NCI-H187 (cell line): ENCODE results near the gene ADPRH.

ENCODE experiments used
- DNase-seq, 2 experiments: peaks; one replicate each; lab custom pipeline; 2025; lab: John Stamatoyannopoulos, UW

The ADPRH gene

DNA sequence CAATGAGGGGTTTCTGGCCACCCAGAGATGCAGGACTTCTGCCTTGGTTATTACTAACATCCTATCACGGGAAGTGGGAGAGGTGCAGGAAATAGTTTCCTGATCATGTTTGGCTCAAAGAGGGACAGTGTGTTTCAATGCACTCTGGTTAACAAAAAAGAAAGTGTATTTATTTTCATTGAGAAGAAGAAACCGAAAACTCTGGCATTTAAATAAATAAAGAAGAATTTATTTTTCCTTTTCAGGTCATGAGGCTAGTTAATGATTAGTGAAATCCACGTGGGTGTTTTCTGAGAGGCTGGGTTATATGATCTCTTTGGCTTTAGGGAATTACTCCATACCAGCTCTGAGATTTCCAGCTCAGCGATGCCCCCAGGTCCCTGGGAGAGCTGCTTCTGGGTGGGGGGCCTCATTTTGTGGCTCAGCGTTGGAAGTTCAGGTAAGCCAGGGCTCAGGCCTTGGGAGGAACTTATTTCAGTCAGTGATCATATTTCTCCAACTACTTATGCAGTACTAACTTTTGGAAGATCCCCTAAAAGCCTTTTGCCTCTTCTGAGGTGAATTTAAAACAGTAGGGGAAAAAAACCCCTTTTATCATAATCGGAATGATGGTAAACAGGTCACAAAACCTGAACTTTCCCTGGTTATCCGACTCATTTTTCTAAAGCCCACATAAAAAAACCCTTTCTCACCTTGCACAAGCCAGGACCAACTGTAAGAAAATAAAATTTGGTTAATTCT, 18.4 kb downstream of the ADPRH start, which contains the start of gene PLA1A:
Gene PLA1A, plus strand, starts transcription at position 338 of the 741 bp plus-strand sequence. Its CDS starts 29 bp downstream, at position 367.
- no peak for DNase-seq

DNA sequence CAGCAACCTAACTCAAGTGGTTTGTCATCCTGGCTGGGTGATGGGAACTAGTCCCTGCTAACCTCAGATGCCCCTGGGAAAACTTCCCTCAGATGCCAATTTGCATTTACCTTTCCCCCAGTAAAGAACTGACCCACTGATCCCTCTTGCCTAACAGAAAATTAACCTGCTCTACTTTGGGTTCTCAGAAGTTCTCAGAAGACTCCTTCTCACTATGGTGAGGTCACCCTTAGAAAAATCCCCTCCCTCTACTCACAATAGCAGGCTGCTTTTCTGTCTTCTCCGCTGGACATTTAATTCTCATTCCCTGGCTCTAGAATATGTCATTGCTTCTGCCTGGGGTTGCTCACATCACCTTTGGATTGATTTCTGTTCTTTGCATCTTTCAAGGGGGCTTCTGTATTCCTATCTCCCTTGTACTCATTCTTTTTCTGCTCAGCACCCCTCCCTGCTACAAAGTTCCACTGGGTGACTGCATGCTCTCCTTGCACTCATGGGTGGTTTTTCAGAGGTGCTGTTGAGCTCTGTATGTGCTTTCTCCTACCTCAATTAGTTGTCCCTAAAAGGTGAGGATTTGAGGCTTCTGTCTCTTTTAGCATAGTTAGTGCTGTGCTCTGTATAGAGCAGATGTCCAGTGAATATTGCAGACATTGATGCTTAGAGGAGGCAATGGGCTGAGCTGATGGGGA, 19.3 kb downstream of the ADPRH start:
- no peak for DNase-seq

DNA sequence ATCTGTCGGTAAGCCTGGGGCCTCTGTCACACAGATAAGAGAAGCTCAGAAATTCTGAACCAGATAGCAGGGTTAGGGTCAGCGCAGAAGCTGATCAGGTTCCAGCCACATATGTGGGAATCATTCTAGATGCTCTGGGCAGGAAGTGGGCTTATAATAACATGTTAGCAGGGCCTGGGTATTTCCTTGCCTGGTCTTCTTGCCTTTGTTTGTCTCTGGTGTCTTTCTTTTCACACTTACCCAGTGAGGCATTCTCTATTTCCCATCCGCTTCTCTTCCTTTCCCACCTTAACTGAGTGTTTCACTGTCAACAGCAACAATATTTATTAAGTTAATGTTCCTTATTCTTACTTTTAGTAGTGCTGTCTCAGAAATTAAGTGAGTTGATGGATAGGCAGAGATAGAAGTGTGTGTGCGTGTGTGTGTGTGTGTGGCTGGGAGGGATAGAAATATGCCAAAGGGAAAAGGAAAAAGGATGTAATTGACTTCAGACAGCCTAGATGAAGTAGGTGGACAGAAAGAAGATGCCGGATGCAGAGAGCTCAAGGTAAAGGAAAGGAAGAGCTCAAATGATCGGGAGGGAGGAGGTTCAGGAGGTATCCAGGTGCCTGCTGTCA, 20.4 kb downstream of the ADPRH start:
- DNase-seq, result no peak

DNA sequence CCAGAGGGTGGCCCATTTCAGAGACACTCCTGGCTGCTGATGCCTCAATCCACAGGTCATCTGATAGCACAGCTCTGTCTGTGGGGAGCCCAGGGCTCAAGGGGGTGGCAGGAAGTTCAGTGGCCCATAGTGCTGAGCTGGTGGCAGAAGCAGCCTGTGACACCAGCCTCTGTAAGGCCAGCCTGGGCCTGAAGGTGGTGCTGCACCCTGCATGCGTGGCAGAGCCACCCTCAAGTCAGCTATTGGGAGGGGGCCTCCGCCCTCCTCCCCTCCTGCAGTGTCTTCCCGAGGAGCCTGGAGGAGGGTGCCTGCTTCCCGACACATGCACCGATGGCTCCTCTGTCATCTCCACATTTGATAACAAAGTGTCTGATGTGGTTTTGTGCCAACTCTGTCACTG, 21.4 kb downstream of the ADPRH start:
- DNase-seq, result no peak

DNA sequence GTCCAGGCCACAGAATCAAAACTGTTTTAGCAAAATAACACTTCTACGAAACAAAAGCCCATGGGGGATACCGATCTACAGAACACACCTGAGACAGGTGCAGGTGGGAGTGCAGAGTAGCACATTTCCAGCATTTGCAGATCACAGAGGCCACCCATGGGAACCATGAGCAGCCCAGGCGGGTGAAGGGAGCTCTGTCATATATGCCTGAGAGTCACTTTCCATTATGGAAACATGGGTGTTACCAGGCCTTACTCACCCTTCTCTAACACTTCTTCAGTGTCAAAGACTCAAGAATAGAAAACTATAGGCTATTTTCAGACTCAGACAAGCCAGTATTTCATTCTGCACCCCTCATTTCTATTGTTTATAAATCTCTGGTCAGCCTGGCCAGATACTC, 21.9 kb downstream of the ADPRH start:
- no peak for DNase-seq

DNA sequence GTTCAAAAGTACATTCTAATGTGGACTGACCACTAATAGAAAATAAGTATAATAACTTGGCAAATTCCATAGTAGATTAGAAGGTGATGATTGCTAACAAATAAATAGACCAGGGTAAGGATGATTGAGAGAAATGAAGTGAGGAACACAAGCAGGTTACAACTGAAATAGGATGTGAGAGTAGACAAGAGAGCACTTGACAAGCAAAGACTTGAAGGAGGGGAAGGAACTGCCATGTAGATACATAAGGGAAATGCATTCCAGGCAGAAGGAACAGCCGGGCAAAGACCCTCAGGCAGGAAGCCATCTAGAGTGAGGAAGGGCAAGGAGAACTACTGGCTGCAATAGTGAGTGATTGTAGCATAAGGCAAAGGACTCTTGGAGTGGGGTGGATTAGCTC, 23.4 kb downstream of the ADPRH start:
- DNase-seq, result no peak

DNA sequence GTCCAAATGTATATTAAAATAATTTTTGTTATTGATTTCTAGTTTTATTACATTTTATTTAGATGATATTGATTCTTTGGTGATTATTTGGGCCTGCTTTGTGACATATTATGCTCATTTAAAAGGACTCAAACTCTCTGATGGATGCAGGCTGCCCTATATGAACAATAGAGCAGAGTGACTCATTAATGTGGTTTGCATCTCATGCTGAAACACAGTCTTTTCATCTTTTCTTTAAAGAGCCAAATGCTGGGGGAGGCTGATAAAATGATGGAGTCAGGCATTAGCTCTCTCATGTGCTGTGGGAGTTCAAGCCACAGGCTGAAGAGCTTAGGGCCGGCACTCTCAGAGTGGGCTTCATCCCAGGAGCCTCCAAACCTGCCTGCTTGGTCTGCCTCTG, 25.6 kb downstream of the ADPRH start:
- DNase-seq, result no peak

DNA sequence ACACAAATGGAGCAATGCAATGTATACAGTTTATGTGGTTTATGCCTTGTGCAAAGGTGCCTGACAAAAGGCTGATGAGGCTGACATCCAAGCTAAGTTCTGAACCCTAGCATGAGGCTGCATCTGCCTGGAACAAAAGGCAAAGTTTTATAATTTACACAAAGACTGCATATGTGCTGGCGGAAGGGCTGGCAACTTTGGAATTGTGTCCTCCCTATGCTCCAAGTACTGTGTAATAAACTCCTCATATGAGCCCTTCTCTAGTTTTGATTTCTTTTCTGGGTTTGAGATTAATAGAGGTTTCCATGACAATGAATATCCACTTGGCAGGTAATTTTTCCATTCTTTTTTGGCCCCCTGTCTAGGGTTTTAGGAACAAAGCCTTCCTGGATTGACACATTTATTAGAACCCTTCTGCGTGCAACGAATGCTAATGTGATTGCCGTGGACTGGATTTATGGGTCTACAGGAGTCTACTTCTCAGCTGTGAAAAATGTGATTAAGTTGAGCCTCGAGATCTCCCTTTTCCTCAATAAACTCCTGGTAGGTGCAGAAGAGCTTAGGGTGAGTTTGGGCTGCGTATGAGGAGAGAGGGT, 29.2 kb downstream of the ADPRH start:
- DNase-seq, result no peak

DNA sequence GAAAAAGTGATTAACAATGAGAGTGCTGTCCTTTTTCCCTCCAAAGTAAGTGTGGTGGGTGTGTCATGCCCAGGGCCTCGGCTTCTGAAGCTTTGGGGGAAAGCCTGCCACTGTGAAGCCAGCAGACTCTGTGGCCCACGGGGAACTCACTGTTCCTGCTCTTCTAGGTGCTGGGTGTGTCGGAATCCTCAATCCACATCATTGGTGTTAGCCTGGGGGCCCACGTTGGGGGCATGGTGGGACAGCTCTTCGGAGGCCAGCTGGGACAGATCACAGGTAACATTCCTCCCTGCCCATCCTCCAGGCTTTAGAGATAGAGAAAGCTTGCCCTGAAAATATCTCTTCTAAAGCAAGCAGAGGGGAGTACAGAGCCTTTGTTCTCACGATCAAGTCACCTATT, 30.0 kb downstream of the ADPRH start:
- no peak for DNase-seq

DNA sequence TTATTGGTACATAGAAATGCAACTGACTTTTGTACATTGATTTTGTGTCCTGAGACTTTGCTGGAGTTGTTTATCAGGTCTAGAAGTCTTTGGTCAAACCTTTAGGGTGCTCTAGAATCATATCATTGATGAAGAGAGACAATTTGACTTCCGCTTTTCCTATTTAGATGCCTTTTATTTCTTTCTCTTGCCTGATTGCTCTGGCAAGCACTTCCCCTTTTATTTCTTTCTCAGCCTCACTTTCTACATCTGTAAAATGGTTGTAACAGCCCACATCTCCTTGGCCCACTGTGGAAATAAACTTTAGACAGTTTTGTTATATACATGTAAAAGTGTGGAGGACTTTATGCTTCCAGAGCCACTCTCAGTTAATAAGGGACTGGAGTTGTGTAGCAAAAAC, 32.4 kb downstream of the ADPRH start:
- no peak for DNase-seq

DNA sequence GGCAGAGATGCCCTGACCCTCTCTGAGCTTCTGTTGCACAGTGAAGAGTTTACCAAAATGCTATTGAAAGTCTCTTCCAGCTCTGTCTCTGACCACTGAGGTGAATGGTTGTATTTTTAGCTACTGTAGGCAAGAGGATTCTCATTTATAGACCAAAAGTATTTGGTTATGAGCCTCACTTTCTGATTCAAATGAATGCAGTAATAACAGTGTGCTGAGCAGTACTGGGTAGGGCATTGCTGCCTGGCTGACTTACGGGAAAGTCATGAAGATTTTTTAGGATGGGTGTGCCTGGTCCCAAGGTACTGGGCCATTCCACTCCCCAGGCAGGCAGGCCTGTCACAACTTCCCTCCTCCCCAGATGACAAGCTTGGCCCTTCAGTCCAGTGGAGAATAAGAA, 33.9 kb downstream of the ADPRH start:
- no peak for DNase-seq

DNA sequence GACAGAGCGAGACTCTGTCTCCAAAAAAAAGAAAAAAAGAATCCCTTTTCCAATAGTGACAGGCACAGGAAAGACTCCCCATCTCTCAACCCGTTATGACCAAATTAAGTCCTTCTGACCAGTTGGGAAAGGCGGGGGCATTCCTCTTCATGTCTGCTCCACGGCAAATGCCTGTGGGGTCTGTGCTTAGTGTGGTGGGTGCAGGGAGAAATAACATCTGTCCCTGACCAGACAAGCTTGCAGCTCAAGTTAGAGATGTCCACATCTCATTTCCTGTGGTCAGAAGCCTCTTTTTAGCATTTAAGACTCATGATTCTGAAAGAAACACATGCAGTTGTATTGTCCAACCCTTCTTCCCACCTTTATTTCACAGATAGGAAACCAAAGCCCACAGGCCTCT, 34.6 kb downstream of the ADPRH start:
- DNase-seq, result no peak

DNA sequence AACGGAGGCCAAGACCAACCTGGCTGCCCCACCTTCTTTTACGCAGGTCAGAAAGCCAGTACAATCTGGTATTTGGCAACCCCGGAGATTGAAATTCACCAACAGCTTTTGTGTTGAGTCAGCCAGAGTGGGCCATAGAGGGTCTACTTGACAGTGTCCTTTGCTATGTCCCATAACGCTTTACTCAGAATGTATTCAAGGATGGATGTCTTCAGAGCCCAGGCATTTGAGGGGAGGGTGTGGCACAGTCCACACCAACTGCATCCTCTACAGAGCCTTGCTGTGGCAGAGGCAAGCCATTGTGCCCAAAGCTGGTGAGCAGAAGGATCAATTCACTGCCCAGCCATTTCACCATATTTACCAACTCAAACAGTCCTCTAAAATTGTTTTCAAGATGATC, 36.8 kb downstream of the ADPRH start:
- DNase-seq, result no peak

DNA sequence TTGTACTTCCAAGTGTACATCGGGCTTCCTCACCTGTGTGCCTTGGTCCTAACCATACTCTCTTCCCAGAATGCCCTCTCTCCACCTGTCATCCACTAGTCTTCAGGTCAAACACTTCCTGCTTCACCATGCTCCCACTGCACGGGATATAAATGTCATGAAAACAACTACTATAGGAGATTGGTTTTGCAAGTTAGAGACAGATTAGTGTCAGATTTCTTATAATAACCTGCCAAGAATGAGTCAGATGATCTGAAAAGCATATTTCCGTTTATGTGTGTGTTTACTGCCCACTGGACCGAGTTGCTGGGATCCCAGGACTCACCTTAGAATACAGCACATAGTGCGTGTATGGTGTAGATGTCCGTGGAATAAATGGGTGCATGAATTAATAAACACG, 39.8 kb downstream of the ADPRH start:
- no peak for DNase-seq

DNA sequence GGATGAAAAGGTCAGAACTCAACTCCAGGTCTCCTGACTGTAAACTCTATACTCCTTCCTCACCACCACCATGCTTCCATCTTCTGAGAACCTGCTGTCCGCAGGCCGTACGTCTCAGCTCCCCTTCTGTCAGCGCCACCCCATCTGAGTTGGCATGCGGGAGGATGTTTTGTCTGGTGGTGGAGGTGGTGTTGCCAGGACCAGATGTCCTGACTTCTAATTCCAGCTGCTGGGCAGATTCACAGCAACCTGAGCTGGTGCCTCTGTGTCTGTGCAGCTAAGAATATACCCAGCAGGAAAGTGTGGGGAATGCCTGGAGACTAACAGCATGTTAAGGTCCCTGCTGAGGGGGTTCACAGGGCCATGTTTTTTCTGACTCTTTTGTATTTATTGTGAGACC, 41.6 kb downstream of the ADPRH start:
- DNase-seq, result no peak

DNA sequence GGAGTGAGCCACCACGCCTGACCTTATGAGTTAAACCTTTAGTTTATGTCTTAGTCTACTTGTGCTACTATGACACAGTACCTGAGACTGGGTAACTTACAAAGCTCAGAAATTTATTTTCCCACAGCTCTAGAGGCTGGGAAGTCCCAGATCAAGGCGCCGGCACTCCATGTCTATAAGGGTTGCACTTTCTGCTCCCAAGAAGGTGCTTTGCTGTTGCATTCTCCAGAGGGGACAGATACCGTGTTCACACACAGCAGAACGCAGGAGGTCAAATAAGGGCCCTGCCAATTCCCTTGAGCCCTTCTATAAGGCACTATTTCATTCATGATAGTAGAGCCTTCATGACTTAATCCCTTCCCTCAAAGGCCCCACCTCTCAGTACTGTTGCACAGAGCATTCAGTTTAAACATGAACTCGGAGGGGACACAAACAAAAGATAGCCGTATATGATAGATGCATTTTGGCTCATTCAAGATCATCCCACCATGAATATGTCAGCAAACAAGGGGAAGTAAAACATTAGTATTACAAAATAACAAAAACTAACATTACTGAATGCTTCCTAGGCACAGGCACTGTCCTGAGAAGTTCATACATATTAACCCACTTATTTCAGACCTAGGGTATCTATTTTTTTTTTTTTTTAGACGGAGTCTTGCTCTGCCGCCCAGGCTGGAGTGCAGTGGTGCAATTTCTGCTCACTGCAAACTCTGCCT, 44.9 kb downstream of the ADPRH start:
- DNase-seq, result no peak

DNA sequence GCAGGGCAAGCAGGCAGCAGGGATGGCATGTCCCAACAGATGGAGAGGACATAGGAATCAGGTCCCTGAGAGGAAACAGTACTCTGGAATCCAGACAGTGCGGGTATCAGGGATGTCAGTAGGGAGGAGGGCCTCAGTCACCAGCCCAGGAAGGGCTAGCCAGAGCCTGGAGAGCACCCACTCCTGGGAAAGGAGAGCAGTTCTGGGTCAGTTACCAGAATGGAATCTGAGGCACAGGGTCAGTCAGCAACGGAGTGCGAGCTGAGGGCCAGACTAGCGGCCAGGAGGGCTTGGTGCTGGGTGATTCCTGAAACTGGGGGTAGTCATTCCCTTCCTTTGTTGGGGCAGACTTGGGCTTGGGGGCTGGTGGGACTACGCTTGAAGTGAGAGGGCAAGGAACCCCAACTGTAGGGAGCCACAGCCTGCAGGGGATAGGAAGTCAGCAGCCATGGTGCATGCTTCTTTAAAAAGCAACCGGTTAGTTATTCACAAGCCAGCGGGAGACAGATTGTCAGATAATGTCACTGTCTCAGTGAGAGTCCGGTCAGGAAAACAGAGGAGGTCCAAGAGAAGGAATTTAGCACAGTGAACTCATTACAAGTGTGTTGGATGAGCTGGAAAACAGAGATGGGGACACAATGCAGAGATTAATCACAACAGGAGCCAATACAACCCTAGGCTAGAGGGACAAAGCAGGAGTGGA, 46.3 kb downstream of the ADPRH start:
- DNase-seq, result no peak

DNA sequence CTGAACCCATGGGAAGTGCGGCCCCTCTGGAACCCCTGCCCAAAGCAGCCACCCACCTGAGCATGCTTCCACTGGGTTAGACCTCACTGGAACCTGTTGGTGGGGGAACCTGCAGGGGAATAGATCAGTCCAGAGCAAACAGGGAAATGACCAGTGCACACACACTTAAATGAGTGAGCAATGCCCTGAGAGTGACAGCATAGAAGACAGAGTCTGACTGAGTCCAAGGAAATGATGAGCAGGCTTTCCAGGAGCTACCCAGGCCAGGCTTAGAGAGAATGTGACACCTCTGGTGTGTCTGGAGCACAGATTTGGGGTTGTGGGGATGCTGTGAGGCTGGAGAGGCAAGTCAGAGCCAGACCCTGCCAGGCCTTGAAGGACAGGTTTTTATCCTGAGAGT, 46.9 kb downstream of the ADPRH start:
- DNase-seq, result no peak

DNA sequence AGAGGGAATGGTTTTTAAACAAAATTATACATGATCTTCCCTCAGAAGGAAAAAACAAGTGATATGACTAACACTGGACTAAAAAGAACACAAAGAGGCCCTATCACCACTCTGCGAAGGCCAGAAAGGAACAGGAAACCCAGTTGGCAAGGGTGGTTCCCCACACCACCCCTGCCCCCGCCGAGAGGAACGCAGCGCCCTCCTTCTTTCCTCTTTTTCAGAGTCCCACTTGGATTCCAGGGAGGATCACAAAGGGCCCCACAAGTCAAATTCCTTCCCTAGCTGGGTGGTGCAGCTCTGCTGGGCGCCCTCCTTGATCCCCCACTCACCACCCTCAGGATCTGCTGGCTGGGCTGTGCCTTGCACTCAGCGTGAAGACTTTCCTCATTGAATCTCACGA, 48.2 kb downstream of the ADPRH start:
- DNase-seq, result no peak

DNA sequence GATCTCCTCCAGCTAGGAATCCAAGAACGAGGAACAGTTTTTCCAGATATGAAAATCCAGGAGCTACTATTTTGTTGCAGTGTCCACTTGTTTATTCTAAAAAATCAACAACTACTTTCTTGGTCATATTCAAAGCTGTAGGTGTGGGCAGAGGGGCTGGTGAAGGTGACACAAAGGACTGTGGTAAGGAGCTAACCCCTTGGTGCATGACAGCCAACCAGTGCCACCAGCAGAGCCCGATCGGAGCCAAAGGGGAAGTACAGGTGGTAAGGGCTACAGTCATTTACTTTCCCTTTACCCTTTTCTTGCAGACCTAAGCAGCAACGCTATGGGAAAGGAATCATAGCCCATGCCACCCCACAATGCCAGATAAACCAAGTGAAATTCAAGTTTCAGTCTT, 49.1 kb downstream of the ADPRH start:
- no peak for DNase-seq

DNA sequence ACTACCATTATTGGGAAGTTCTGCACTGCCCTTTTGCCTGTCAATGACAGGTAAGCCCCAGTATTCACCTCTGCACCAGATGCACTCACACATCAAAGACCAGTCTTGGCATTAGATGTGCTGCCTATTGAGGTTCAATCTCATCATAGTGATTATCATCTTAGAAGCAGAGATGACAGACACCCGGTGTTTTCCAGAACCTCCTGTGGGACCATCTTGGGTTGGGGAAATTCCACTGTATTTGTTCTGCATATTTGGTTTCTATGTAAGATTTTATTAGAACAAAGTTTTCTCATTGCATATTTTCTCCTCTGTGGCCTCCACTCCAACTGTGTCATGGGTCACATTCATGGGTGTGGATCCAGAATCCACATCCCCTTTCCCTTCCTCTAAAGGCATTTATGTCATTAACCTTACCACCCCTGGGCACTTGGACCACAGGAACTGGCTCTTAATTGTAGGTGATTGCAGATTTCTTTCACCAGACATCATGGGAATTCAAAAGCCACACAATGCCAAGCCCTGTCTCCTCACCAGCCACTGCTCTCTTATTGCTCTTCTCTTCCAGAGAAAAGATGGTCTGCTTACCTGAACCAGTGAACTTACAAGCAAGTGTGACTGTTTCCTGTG, 49.6 kb downstream of the ADPRH start:
- no peak for DNase-seq
